GM12875 (cell line): ENCODE results near the gene BIK.

ENCODE experiments used
- H3K4me3 ChIP-seq: one replicate; pipeline ENCODE4 v1.5.1; 2011; ENCODE audit warnings: low read depth, low read length, control low read depth
- TF ChIP-seq, protein P1 (sequence below): IDR thresholded peaks from 2 replicates; pipeline ENCODE4 v1.5.1; 2011; ENCODE audit warnings: low read depth, mild to moderate bottlenecking, control low read depth, inconsistent platforms, low read length, moderate library complexity, borderline replicate concordance; ENCODE audit not compliant: insufficient read depth

Gene BIK

DNA sequence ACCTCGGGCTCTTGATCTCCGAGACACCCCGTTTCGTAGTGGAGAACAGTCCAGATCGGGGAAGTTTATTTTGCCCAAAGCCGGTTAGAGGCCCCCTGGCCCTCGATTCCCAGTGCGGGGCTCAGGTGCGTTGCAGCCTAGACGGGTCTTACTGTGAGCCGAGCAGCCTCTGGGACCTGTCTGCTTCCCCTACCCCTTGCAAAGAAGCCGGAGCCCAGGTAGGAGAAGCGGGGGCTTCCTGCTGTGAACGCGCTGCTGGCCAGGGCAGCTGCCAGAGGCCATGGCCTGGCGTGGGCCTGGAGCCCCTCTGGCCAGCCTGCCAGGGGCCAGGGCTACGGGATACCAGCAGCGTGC, 41.4 kb downstream of the BIK start:
- H3K4me3 ChIP-seq, result peak overlapping the region; percentile 52
- TF ChIP-seq, protein P1, sequence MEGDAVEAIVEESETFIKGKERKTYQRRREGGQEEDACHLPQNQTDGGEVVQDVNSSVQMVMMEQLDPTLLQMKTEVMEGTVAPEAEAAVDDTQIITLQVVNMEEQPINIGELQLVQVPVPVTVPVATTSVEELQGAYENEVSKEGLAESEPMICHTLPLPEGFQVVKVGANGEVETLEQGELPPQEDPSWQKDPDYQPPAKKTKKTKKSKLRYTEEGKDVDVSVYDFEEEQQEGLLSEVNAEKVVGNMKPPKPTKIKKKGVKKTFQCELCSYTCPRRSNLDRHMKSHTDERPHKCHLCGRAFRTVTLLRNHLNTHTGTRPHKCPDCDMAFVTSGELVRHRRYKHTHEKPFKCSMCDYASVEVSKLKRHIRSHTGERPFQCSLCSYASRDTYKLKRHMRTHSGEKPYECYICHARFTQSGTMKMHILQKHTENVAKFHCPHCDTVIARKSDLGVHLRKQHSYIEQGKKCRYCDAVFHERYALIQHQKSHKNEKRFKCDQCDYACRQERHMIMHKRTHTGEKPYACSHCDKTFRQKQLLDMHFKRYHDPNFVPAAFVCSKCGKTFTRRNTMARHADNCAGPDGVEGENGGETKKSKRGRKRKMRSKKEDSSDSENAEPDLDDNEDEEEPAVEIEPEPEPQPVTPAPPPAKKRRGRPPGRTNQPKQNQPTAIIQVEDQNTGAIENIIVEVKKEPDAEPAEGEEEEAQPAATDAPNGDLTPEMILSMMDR, result no peak

DNA sequence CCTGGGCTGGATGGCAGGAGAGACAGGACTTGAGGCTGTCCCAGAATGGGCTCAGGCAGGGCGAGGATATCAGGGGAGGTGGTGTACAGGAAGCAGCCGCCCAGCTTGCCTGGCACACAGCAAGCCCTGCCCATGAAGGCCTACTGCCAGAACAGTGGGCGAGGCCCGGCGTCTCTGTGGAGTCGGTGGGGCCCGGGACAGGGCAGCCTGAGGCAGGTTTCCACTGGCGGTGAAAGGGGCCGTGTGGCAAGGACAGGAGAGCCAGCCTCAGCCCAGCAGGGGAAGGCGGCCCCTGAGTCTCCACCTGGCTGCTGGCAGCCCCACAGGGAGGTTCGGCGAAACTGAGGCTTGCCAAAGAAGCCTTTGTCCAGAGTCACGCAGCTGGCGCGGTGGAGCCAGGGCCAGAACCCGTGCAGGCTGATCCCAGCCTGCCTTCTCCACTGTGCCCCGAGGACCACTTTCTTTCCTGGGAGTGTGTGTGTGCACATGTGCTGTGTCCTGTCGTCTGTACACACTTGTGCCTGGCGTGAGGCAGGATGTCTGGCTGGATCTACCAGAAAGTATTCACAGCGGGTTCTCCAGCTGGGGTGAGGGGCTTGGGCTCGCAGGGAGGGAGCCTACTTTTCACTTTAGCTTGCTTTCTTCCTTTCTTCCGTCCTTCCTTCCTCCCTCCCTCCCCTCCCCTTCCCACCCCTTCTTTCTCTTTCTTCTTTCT, 42.0 kb downstream of the BIK start:
- TF ChIP-seq, protein P1, result no peak
- H3K4me3 ChIP-seq, result peak overlapping the region; percentile 52

DNA sequence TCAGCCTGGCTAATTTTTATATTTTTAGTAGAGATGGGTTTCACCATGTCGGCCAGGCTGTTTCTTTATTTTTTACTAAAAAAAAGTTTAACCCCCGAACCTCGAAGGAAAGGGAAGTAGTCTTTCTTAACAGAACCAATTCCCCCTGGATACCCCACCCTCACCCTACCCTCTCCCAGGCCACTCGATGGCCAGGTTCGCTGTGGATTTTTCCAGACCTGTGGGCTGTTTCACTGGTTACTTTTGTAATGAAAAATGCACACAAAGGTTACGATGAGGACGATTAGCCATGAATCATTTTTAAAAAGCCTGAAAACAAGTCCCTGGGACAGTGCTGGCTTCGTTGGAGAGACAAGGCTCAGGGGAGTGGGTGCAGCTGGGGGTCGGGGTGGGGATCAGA, 43.3 kb downstream of the BIK start:
- TF ChIP-seq, protein P1, result no peak
- no peak overlapping the region for H3K4me3 ChIP-seq

DNA sequence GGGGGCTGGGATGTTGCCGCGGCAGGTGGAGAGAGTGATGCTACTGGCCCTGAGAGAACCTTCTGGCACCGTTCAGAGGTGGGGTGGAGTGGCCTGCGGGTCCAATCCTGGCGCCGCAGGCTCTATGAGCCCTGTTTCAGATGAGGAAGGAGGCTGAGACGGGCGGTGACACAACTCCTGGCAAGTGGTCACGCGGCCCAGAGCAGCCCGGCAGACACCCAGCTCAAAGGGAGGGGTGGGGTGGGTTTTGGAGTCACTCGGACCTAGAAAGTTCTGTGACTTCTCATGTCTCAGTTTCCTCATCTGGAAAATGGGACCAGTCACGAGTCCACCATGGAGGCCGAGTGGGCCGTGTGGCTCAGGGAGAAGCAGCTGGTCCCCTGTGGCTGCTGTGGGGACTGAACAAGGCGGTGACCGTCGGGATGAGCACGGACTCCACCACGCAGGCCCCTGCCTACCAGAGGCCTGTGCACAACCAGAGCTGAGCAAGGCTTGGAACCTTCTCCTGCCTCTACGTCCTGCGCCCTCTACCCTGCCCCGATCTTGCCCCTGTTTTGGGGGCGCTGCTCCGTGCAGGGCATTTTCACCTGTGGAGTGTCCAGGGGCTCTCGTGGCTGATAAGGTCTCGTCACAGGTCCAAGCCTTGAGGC, 44.5 kb downstream of the BIK start:
- TF ChIP-seq, protein P1, result no peak
- H3K4me3 ChIP-seq, result no peak overlapping the region

DNA sequence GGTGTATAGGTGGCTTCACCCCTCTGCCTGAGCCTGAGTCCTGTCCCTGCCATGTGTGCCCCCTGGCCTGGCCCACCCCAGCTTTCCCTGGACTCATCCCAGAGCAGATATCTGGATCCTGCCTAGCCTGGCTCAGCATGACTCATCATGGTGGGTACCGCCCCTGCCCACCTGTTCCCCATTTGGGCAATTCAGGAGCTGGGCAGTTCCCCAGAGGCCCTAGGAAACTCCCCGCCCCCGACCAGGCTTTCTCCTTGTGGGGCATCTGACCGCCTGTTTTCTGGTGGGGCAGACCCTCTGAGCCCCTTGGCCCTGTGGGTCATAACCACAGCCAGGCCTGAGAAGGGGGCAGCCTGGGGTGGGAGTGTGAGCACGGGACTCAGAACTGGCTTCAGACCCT, 45.2 kb downstream of the BIK start:
- TF ChIP-seq, protein P1, result no peak
- H3K4me3 ChIP-seq, result no peak overlapping the region

DNA sequence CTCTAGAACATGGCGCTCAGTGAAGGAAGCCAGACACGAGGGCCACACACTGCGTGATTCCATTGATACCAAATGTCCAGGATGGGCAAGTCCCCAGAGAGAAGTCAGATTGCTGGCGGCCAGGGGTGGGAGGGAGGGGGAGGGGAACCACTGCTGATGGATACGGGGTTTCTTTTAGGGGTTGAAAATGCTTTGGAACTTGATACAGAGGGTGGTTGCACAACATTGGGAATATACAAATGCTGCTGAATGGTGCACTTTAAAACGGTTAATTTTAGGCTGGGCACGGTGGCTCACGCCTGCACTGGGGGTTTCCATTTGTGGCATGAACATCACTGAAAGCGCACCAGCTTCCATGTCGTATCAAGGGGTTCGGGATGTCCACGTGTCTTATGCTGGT, 45.9 kb downstream of the BIK start:
- H3K4me3 ChIP-seq, result no peak overlapping the region
- TF ChIP-seq, protein P1, result no peak
